Left lobe of liver (tissue), 2 donors: Measurements from ENCODE around the gene TRAPPC14. TPM values are rescaled to one million over a fixed set of nuclear protein-coding genes. Genes with fewer than 3 reads are reported as not detected.
A peak's percentile ranks its signal among the peaks of the same experiment; 100 is the strongest.

Experiments used
- ATAC-seq: fragments of 200-7000 bp; cut with Tn5 transposase; one replicate; pipeline ENCODE4 v1.9.1; 2020; ENCODE audit warnings: mild to moderate bottlenecking, moderate library complexity
- DNase-seq: peaks from one replicate; pipeline ENCODE4 v3.0.0-alpha.2; 2020; ENCODE audit warnings: low spot score
- total RNA-seq: library from RNA; stranded (reverse); gene quantifications from one replicate; pipeline ENCODE4 v1.2.1, GENCODE V29; 2021
- donor health status: DM: no; HTN: no; CAD: no; lungs with moderate emphysema.
- donor health status: DM: no; HTN: yes; CAD: no.

The TRAPPC14 gene
- total RNA-seq, 1 donor from 2014 or later: 7.9 TPM

GRCh38 chr7:100175296-100175935 is 16.9 kb upstream of the TRAPPC14 start:
- ATAC-seq (no peak), DNase-seq (no peak)

- ATAC-seq (no peak), DNase-seq (no peak)
Measured at GRCh38 chr7:100174582-100174981, 16.1 kb upstream of the TRAPPC14 start.

GRCh38 chr7:100173806-100174495 is 15.4 kb upstream of the TRAPPC14 start:
- ATAC-seq (no peak), DNase-seq (no peak)

GRCh38 chr7:100171840-100172239 is 13.3 kb upstream of the TRAPPC14 start:
- ATAC-seq: no peak
- no peak for DNase-seq

GRCh38 chr7:100171087-100171681 is 12.7 kb upstream of the TRAPPC14 start:
- no peak for DNase-seq
- ATAC-seq: peak; percentile 44

GRCh38 chr7:100170101-100170897 is 11.8 kb upstream of the TRAPPC14 start:
- no peak for DNase-seq
- ATAC-seq: no peak

- ATAC-seq (no peak), DNase-seq (no peak)
Measured at GRCh38 chr7:100169147-100169850, 10.8 kb upstream of the TRAPPC14 start.

- ATAC-seq: peak; percentile 11
- no peak for DNase-seq
Measured at GRCh38 chr7:100167912-100168323, 9.4 kb upstream of the TRAPPC14 start.

- no peak for ATAC-seq
- no peak for DNase-seq
Measured at GRCh38 chr7:100166970-100167911, 8.7 kb upstream of the TRAPPC14 start.

- no peak for DNase-seq
- ATAC-seq: no peak
Measured at GRCh38 chr7:100166317-100166940, 7.9 kb upstream of the TRAPPC14 start.

- ATAC-seq: peak; percentile 19
- DNase-seq: no peak
Measured at GRCh38 chr7:100163871-100164270, 5.3 kb upstream of the TRAPPC14 start.

GRCh38 chr7:100163006-100163531 is 4.5 kb upstream of the TRAPPC14 start:
- ATAC-seq: no peak

GRCh38 chr7:100160067-100160466 is 1.5 kb upstream of the TRAPPC14 start:
- DNase-seq: no peak

More at GRCh38 chr7:100163006-100163531, 4.5 kb upstream of the TRAPPC14 start:
- DNase-seq: no peak

GRCh38 chr7:100159099-100159623 is 638 bp upstream of the TRAPPC14 start:
- no peak for ATAC-seq
- no peak for DNase-seq

More at GRCh38 chr7:100160067-100160466, 1.5 kb upstream of the TRAPPC14 start:
- ATAC-seq: no peak

GRCh38 chr7:100157334-100158228 is 942 bp downstream of the TRAPPC14 start:
- ATAC-seq (peak; percentile 59), DNase-seq (no peak)

- no peak for DNase-seq
- ATAC-seq: no peak
Measured at GRCh38 chr7:100157069-100157333, 1.5 kb downstream of the TRAPPC14 start.

GRCh38 chr7:100156331-100157068 is 2.0 kb downstream of the TRAPPC14 start:
- DNase-seq (no peak), ATAC-seq (no peak)
